H9 (cell line): ENCODE data around the gene BCAS3. TPM values are rescaled to one million over a fixed set of nuclear protein-coding genes. Genes with fewer than 3 reads are reported as not detected.

Source experiments
- DNase-seq: peaks from one replicate; pipeline ENCODE4 v3.0.0-alpha.2; 2017
- H2AFZ ChIP-seq: one replicate; pipeline ENCODE4 v1.6.1; 2013; ENCODE audit warnings: mild to moderate bottlenecking, low read length, control low read depth, moderate library complexity
- H2AK5ac ChIP-seq: 2 replicates; pipeline ENCODE4 v1.6.1; 2013; ENCODE audit warnings: low read length, control low read depth, mixed read lengths; ENCODE audit not compliant: insufficient read length
- H2BK120ac ChIP-seq: one replicate; pipeline ENCODE4 v1.6.1; 2013; ENCODE audit warnings: low read depth, mild to moderate bottlenecking, low read length, control low read depth, inconsistent platforms; ENCODE audit not compliant: poor library complexity, severe bottlenecking
- H2BK12ac ChIP-seq: 2 replicates; pipeline ENCODE4 v1.6.1; 2013; ENCODE audit warnings: low read length, control low read depth, mixed read lengths, low read depth; ENCODE audit not compliant: insufficient read length
- H2BK15ac ChIP-seq: 2 replicates; pipeline ENCODE4 v1.6.1; 2013; ENCODE audit warnings: low read depth, low read length, control low read depth
- H2BK20ac ChIP-seq: one replicate; pipeline ENCODE4 v1.6.1; 2013; ENCODE audit warnings: low read depth, mild to moderate bottlenecking, low read length, control low read depth, inconsistent platforms; ENCODE audit not compliant: poor library complexity, severe bottlenecking
- H2BK5ac ChIP-seq: 2 replicates; pipeline ENCODE4 v1.6.1; 2013; ENCODE audit warnings: low read length, control low read depth, mixed read lengths; ENCODE audit not compliant: insufficient read length
- H3K14ac ChIP-seq: 2 replicates; pipeline ENCODE4 v1.6.1; 2013; ENCODE audit warnings: low read length, control low read depth; ENCODE audit not compliant: insufficient read depth
- H3K18ac ChIP-seq: 2 replicates; pipeline ENCODE4 v1.6.1; 2013; ENCODE audit warnings: low read depth, mild to moderate bottlenecking, mixed read lengths, low read length, control low read depth; ENCODE audit not compliant: insufficient read length
- H3K23ac ChIP-seq: 2 replicates; pipeline ENCODE4 v1.6.1; 2013; ENCODE audit warnings: low read length, control low read depth, mixed read lengths, low read depth; ENCODE audit not compliant: insufficient read length
- H3K23me2 ChIP-seq: 2 replicates; pipeline ENCODE4 v1.6.1; 2013; ENCODE audit warnings: low read depth, mild to moderate bottlenecking, mixed read lengths, low read length, control low read depth; ENCODE audit not compliant: insufficient read length, poor library complexity, severe bottlenecking
- H3K27ac ChIP-seq: 2 replicates; pipeline ENCODE4 v1.5.1; 2013; ENCODE audit warnings: low read length, control low read depth, mixed read lengths, low read depth; ENCODE audit not compliant: insufficient read length
- H3K27me3 ChIP-seq: 2 replicates; pipeline ENCODE4 v1.6.1; 2013; ENCODE audit warnings: low read length, control low read depth, inconsistent platforms; ENCODE audit not compliant: insufficient read depth
- H3K4ac ChIP-seq: 2 replicates; pipeline ENCODE4 v1.6.1; 2013; ENCODE audit warnings: low read depth, mild to moderate bottlenecking, control low read depth, inconsistent platforms, low read length, moderate library complexity
- H3K4me1 ChIP-seq: 2 replicates; pipeline ENCODE4 v1.6.1; 2013; ENCODE audit warnings: low read length, control low read depth, inconsistent platforms; ENCODE audit not compliant: insufficient read depth
- H3K4me2 ChIP-seq: 2 replicates; pipeline ENCODE4 v1.6.1; 2013; ENCODE audit warnings: low read length, control low read depth, mixed read lengths; ENCODE audit not compliant: insufficient read length, insufficient read depth
- H3K56ac ChIP-seq: 2 replicates; pipeline ENCODE4 v1.6.1; 2013; ENCODE audit warnings: low read depth, mild to moderate bottlenecking, mixed read lengths, low read length, control low read depth; ENCODE audit not compliant: insufficient read length
- H3K79me1 ChIP-seq: 2 replicates; pipeline ENCODE4 v1.6.1; 2013; ENCODE audit warnings: low read depth, mild to moderate bottlenecking, moderate library complexity, low read length, control low read depth, inconsistent platforms; ENCODE audit not compliant: insufficient read depth, poor library complexity, severe bottlenecking
- H3K79me2 ChIP-seq: 2 replicates; pipeline ENCODE4 v1.6.1; 2013; ENCODE audit warnings: low read length, control low read depth, inconsistent platforms; ENCODE audit not compliant: insufficient read depth
- H3K9ac ChIP-seq: 2 replicates; pipeline ENCODE4 v1.6.1; 2013; ENCODE audit warnings: low read length, control low read depth, mixed read lengths; ENCODE audit not compliant: insufficient read length; ENCODE audit errors: extremely low read depth
- H3K9me3 ChIP-seq: one replicate; pipeline ENCODE4 v1.6.1; 2013; ENCODE audit warnings: low read depth, low read length, inconsistent platforms; ENCODE audit not compliant: control insufficient read depth
- H3T11ph ChIP-seq: one replicate; pipeline ENCODE4 v1.6.1; 2013; ENCODE audit warnings: mild to moderate bottlenecking, low read length, control low read depth, inconsistent platforms
- H4K20me1 ChIP-seq: one replicate; pipeline ENCODE4 v1.6.1; 2013; ENCODE audit not compliant: control insufficient read depth, insufficient read length, insufficient read depth
- H4K5ac ChIP-seq: 2 replicates; pipeline ENCODE4 v1.6.1; 2013; ENCODE audit warnings: low read depth, mild to moderate bottlenecking, mixed read lengths, low read length, control low read depth; ENCODE audit not compliant: insufficient read length
- H4K8ac ChIP-seq: replicated peaks from 2 replicates; pipeline ENCODE4 v1.6.1; 2013; ENCODE audit warnings: low read length, control low read depth, mixed read lengths, low read depth; ENCODE audit not compliant: insufficient read length
- H4K91ac ChIP-seq: 2 replicates; pipeline ENCODE4 v1.6.1; 2013; ENCODE audit warnings: low read depth, mild to moderate bottlenecking, moderate library complexity, mixed read lengths, low read length, control low read depth; ENCODE audit not compliant: insufficient read length
- H3K27ac Mint-ChIP-seq, 3 experiments: 2 replicates in 2 of 3; 3 replicates in 1 of 3; pipeline ENCODE4 v1.8.0; 2020 to 2021; ENCODE audit warnings: mixed read lengths in 3 of 3, mild to moderate bottlenecking in 1 of 3, moderate library complexity in 1 of 3
- H3K27me3 Mint-ChIP-seq: 2 replicates; pipeline ENCODE4 v1.8.0; 2021; ENCODE audit warnings: low read depth, mild to moderate bottlenecking, moderate library complexity, mixed read lengths
- H3K36me3 Mint-ChIP-seq, 3 experiments: 2 replicates in 2 of 3; 3 replicates in 1 of 3; pipeline ENCODE4 v1.8.0; 2020 to 2021; ENCODE audit warnings: low read depth in 3 of 3, mixed read lengths in 3 of 3; ENCODE audit not compliant: insufficient read depth in 1 of 3
- H3K4me1 Mint-ChIP-seq, 2 experiments: 2 replicates each; pipeline ENCODE4 v1.8.0; 2020; ENCODE audit warnings: mixed read lengths in 2 of 2
- H3K4me3 Mint-ChIP-seq, 2 experiments: 2 replicates in 1 of 2; 3 replicates in 1 of 2; pipeline ENCODE4 v1.8.0; 2020 to 2021; ENCODE audit warnings: mild to moderate bottlenecking in 2 of 2, mixed read lengths in 2 of 2, moderate library complexity in 1 of 2
- H3K9me3 Mint-ChIP-seq, 2 experiments: 2 replicates in 1 of 2; 3 replicates in 1 of 2; pipeline ENCODE4 v1.8.0; 2020; ENCODE audit warnings: mild to moderate bottlenecking in 2 of 2, mixed read lengths in 2 of 2, moderate library complexity in 1 of 2
- WGBS: extraction: QIAGEN DNeasy Blood & Tissue Kit; methylation state at CpG from one replicate; pipeline ENCODE4 v1.1.7; 2013; ENCODE audit warnings: missing lambda C conversion rate, low lambda C conversion rate, mixed read lengths; ENCODE audit not compliant: insufficient read length; ENCODE audit errors: extremely low coverage; 5-methylcytosine and 5-hydroxymethylcytosine counted together
- total RNA-seq: library from RNA; stranded (reverse); gene quantifications from 2 replicates; pipeline ENCODE4 v1.2.1, GENCODE V29; 2021
- TF ChIP-seq, protein P1 (sequence below): fragments of 200-600 bp; sonication (generic); conservative IDR thresholded peaks from 3 replicates; pipeline ENCODE4 v1.8.0; 2021; ENCODE audit warnings: antibody characterized with exemption, mild to moderate bottlenecking

Gene BCAS3
- total RNA-seq, 1 experiment from 2014 or later: 22.4 TPM

DNA sequence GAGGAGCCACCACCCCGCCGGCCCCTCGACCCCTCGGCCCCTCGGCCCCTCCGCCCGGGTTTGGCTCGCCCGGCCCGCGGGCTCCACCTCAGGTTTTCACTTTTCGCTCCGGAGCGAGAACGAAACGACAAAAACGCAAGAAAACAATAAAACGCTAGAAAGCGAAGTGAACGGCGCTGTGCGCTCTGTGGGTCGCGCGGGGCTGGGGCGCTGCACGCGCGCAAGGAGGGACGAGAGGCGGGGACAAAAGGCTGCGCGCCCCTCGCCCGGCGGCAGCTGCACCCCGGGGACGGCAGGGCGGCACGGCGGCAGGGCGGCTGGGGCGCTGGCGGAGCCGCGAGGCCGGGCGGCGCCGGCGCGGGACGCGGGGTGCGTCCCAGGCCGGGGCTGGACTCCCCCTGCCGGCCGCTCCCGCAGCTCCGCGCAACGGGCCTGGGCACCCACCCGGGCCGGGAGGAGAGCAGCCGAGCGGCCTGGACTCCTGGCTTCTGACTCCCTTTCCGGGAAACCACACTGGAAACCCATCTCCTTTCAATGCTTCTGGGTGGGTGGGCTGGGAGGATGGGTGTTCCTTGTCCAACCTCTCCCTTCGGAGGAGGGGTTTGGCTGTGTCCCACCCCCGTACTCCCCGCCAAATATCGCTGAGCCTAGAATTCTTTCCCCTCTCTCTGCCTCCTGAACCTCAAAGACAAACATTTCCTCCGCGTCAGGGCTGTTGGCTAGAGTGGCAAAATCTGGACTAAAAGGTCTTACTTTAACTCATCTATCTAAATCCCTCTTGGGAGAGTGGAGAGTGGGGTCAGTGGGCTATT, 731.9 kb downstream of the BCAS3 start:
- WGBS: no CpG with 5 or more reads among the region's 73 CpGs
- DNase-seq: peak; percentile 62
- H3K27ac Mint-ChIP-seq: no peak overlapping the region

More for the DNA sequence above, 731.9 kb downstream of the BCAS3 start:
- H3K36me3 Mint-ChIP-seq: no peaks in the 10 kb centered on the region; a peak in 1 of 7 replicates
- Histone ChIP-seq H2AK5ac (no peak overlapping the region), H3K14ac (no peak overlapping the region), H3K4me2 (peak overlapping the region; percentile 20), H3K56ac (no peak overlapping the region), H4K5ac (no peak overlapping the region), H3K18ac (no peak overlapping the region), H3K23ac (no peak overlapping the region), H3K23me2 (peaks cover 21% of the 10 kb centered on the region), H2BK12ac (no peak overlapping the region), H2BK15ac (no peak overlapping the region), H3K9me3 (no peaks in the 10 kb centered on the region), H2BK5ac (no peak overlapping the region), H4K20me1 (no peaks in the 10 kb centered on the region), H2AFZ (no peak overlapping the region), H3K79me1 (no peaks in the 10 kb centered on the region), H3T11ph (no peak overlapping the region), H4K91ac (no peak overlapping the region), H3K9ac (no peak overlapping the region), H3K27ac (no peak overlapping the region), H4K8ac (no peak overlapping the region), H2BK120ac (no peak overlapping the region), H3K79me2 (no peaks in the 10 kb centered on the region), H3K27me3 (peaks cover 72% of the 10 kb centered on the region), H2BK20ac (no peak overlapping the region), H3K4me1 (peaks cover 2% of the 10 kb centered on the region; the same call in 1 of the 2 replicates), H3K4ac (no peak overlapping the region)
- no peaks in the 10 kb centered on the region; a peak in 1 of 5 replicates for H3K9me3 Mint-ChIP-seq
- peaks cover 14 to 21% of the 10 kb centered on the region in 2 experiments for H3K4me1 Mint-ChIP-seq
- H3K27me3 Mint-ChIP-seq: peaks cover 87% of the 10 kb centered on the region
- TF ChIP-seq, protein P1, sequence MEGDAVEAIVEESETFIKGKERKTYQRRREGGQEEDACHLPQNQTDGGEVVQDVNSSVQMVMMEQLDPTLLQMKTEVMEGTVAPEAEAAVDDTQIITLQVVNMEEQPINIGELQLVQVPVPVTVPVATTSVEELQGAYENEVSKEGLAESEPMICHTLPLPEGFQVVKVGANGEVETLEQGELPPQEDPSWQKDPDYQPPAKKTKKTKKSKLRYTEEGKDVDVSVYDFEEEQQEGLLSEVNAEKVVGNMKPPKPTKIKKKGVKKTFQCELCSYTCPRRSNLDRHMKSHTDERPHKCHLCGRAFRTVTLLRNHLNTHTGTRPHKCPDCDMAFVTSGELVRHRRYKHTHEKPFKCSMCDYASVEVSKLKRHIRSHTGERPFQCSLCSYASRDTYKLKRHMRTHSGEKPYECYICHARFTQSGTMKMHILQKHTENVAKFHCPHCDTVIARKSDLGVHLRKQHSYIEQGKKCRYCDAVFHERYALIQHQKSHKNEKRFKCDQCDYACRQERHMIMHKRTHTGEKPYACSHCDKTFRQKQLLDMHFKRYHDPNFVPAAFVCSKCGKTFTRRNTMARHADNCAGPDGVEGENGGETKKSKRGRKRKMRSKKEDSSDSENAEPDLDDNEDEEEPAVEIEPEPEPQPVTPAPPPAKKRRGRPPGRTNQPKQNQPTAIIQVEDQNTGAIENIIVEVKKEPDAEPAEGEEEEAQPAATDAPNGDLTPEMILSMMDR: peak; percentile 49
- peak overlapping the region; percentile 27 to 74; a peak in 3 of 5 replicates for H3K4me3 Mint-ChIP-seq
